ENCODE results near the gene TEX2. TPM values are rescaled to one million over a fixed set of nuclear protein-coding genes. Genes with fewer than 3 reads are reported as not detected.

The TEX2 gene
- total and polyA plus RNA-seq, 2 donors (not counting 3 experiments of a cell fraction or from before 2014, with no cell fraction given), result 13.3 to 25.8 TPM

DNA sequence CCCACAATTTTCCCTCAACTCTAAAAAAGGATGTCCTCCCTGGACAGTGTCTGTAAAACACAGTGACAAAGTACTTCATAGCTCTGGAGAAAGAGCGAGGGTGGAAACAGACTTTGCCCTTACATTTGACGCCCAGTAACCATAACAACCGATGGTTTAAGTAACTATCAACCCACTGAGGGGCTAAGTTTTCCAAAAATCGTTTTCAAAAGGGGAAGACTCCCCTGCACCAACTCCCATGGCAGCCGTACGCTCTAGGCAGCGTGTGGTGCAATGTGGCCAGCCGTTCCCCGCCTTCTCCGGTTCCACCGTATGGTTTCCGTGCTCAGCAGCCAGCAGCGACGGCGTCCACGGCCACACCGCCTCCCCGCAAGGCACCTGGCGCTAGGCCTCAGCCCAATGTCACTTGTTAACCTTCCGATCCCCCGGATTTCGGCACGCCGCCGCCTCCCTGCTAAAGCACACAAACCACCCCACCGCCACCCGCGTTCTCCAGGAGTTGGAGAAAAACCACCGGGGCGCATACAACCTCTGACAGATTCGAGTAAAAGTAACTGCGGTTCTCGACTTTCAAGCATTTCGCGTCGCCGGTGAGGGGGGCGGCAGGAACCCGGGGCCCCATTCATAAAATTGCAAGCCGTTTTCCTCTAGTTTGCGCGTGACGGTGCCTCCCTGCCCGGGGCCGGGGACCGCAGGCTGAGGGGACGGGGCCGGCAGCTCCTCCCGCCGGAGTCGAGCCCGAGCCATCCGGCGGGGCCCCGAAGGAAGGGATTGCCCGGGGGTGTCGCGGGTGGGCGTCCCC is 661 bp downstream of the TEX2 start:
- peaks cover 13% of the 10 kb centered on the region for H3K79me2 ChIP-seq (ENCODE audit: control insufficient read depth, insufficient read depth, low read length)
- H3K36me3 ChIP-seq (ENCODE audit: control insufficient read depth in 2 of 2, extremely low read depth in 1 of 2, insufficient read depth in 2 of 2, low read length in 2 of 2), result no peaks in the 10 kb centered on the region
- H3K4me2 ChIP-seq (ENCODE audit: insufficient read depth, low read length), result peak overlapping the region; percentile 72
- H3K9me3 ChIP-seq (replicated peaks; ENCODE audit: control insufficient read depth, insufficient read depth, low read length), result no peaks in the 10 kb centered on the region
- no peaks in the 10 kb centered on the region for H4K20me1 ChIP-seq (replicated peaks; ENCODE audit: control insufficient read depth, extremely low read depth, insufficient read depth, low read length)
- H2AFZ ChIP-seq (ENCODE audit: low read depth, low read length), result peak overlapping the region; percentile 11
- peak overlapping the region; percentile 40 for H3K27ac ChIP-seq (ENCODE audit: insufficient read depth, low read depth, low read length)
- no peaks in the 10 kb centered on the region for H3K9me1 ChIP-seq (replicated peaks; ENCODE audit: control insufficient read depth, extremely low read depth, insufficient read depth, low read length)
- DNase-seq (ENCODE audit: low read depth, low spot score), result peak; percentile 42
- H3K4me1 ChIP-seq (ENCODE audit: control insufficient read depth, extremely low read depth, insufficient read depth, low read length), result peaks cover 14% of the 10 kb centered on the region
- TF ChIP-seq EZH2 (IDR thresholded peaks at IDR 0.05; ENCODE audit: borderline replicate concordance, low read depth, low read length, severe bottlenecking) (no peak), MAX (IDR thresholded peaks at IDR 0.05; ENCODE audit: insufficient read depth, insufficient read length) (no peak), FOS (IDR thresholded peaks at IDR 0.05; ENCODE audit: borderline replicate concordance, insufficient read depth, low read length) (no peak), POLR2A (IDR thresholded peaks at IDR 0.05; ENCODE audit: low read depth, low read length) (no peak), MYC (IDR thresholded peaks at IDR 0.05; ENCODE audit: low read depth, low read length) (no peak), POLR2AphosphoS5 (IDR thresholded peaks at IDR 0.05; ENCODE audit: insufficient read depth, low read depth, low read length) (no peak), GATA2 (IDR thresholded peaks at IDR 0.05; ENCODE audit: insufficient read depth, insufficient read length, low read depth, low read length) (no peak), JUN (IDR thresholded peaks at IDR 0.05; ENCODE audit: borderline replicate concordance, insufficient read depth, insufficient read length, low read depth) (no peak)
- TF ChIP-seq, protein P1, sequence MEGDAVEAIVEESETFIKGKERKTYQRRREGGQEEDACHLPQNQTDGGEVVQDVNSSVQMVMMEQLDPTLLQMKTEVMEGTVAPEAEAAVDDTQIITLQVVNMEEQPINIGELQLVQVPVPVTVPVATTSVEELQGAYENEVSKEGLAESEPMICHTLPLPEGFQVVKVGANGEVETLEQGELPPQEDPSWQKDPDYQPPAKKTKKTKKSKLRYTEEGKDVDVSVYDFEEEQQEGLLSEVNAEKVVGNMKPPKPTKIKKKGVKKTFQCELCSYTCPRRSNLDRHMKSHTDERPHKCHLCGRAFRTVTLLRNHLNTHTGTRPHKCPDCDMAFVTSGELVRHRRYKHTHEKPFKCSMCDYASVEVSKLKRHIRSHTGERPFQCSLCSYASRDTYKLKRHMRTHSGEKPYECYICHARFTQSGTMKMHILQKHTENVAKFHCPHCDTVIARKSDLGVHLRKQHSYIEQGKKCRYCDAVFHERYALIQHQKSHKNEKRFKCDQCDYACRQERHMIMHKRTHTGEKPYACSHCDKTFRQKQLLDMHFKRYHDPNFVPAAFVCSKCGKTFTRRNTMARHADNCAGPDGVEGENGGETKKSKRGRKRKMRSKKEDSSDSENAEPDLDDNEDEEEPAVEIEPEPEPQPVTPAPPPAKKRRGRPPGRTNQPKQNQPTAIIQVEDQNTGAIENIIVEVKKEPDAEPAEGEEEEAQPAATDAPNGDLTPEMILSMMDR (IDR thresholded peaks at IDR 0.05; ENCODE audit: extremely low read depth in 1 of 2, insufficient read depth in 1 of 2, low read depth in 1 of 2, low read length in 2 of 2), result no peak
- dilution Hi-C loops (cut with MboI; ENCODE audit: extremely low pct_ligation_motif_present, low sequenced_read_pairs) (no loop called here), intact Hi-C loops (cut with micrococcal nuclease) (loop anchor here (5.0 kb wide), 1 partner anchor 90 kb away; no protein-coding TSS in a partner anchor)
- peaks cover 5 to 7% of the 10 kb centered on the region in 2 experiments for H3K27me3 ChIP-seq (ENCODE audit: control insufficient read depth in 2 of 2, insufficient read depth in 2 of 2, low read length in 2 of 2)
- TSS peak; percentile 25 for BruUV-seq (replicated peaks)
- peak; percentile 26 for FAIRE-seq
- POLR2A ChIA-PET, result interaction anchor here (1.0 to 1.4 kb wide), 3 partner anchors 113 to 117 kb away, joined by 3 to 5 read pairs (median 4); no protein-coding TSS in a partner anchor
- peak overlapping the region; percentile 64 for H3K9ac ChIP-seq (replicated peaks; ENCODE audit: extremely low read depth, insufficient read depth, low read length)
- CTCF ChIA-PET, result interaction anchor here (0.6 to 2.5 kb wide), 7 partner anchors 10 to 129 kb away, joined by 3 to 11 read pairs (median 4); no protein-coding TSS in a partner anchor
- peak overlapping the region; percentile 44 to 68 (median 52) for H3K4me3 ChIP-seq (replicated peaks in 1 of 3; ENCODE audit: insufficient read depth in 1 of 3, low read depth in 1 of 3, low read length in 3 of 3)

Measured in endothelial cell of umbilical vein (primary cell).